GM12875 (cell line): ENCODE data around the gene TKTL1.

Source experiments
- H3K4me3 ChIP-seq: one replicate; pipeline ENCODE4 v1.5.1; 2011; ENCODE audit warnings: low read depth, low read length, control low read depth
- CTCF ChIP-seq: IDR thresholded peaks from 2 replicates; pipeline ENCODE4 v1.5.1; 2011; ENCODE audit warnings: low read depth, mild to moderate bottlenecking, control low read depth, inconsistent platforms, low read length, moderate library complexity, borderline replicate concordance; ENCODE audit not compliant: insufficient read depth

TKTL1 gene

DNA sequence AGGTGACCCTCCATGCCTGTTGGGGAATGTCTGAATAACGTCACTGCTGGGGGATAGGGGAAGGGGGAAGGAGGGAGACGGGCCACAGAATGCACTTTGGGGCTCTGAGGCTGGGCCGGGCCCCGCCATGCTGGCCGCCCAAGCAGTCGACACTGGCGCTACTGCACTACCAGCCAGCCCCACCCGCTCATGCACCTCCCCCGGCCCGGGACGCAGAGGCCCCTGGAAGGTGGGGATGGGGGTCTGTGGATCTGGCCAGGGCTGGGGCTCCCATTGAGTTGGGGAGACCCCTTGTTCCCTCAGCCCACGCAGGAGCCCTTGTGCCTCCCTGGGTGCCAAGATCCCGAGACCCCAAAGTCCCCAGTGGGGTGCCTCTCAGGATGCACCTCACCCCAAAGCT is 61.0 kb downstream of the TKTL1 start:
- TF ChIP-seq CTCF: no peak
- no peak overlapping the region for H3K4me3 ChIP-seq

- H3K4me3 ChIP-seq: no peak overlapping the region
- no peak for TF ChIP-seq CTCF
Observed at GRCh38 chrX:154357205-154357604, 61.6 kb downstream of the TKTL1 start.

GRCh38 chrX:154358011-154358410 is 62.4 kb downstream of the TKTL1 start:
- H3K4me3 ChIP-seq: no peak overlapping the region
- no peak for TF ChIP-seq CTCF

GRCh38 chrX:154358829-154359228 is 63.2 kb downstream of the TKTL1 start:
- no peak for TF ChIP-seq CTCF
- no peak overlapping the region for H3K4me3 ChIP-seq

GRCh38 chrX:154359362-154360154 is 64.0 kb downstream of the TKTL1 start:
- no peak for TF ChIP-seq CTCF
- no peak overlapping the region for H3K4me3 ChIP-seq

- no peak overlapping the region for H3K4me3 ChIP-seq
- TF ChIP-seq CTCF: no peak
Observed at GRCh38 chrX:154360155-154360713, 64.6 kb downstream of the TKTL1 start.
